Esophagus muscularis mucosa (tissue), 4 donors: Measurements from ENCODE around the gene MACROD2.

Source experiments
- CTCF ChIP-seq, 3 experiments: fragments of 200-600 bp in 2 of 3; fragments of 450-650 bp in 1 of 3; sonication (generic) in 2 of 3; IDR thresholded peaks; one replicate each; pipeline ENCODE4 v1.5.1; 2017 to 2019; ENCODE audit warnings: antibody characterized with exemption in 3 of 3, mild to moderate bottlenecking in 2 of 3, moderate library complexity in 1 of 3
- EP300 ChIP-seq: sonication (generic); formaldehyde crosslinking; IDR thresholded peaks from one replicate; pipeline ENCODE4 v1.6.1; 2017; ENCODE audit warnings: antibody characterized with exemption
- POLR2A ChIP-seq: fragments of 450-650 bp; IDR thresholded peaks from one replicate; pipeline ENCODE4 v1.6.1; 2017; ENCODE audit warnings: antibody characterized with exemption, moderate library complexity, mild to moderate bottlenecking, low read depth
- POLR2AphosphoS5 ChIP-seq, 2 donors: sonication (generic); formaldehyde crosslinking; IDR thresholded peaks; one replicate each; pipeline ENCODE4 v1.6.1; 2017; ENCODE audit warnings: antibody characterized with exemption in 2 of 2

- no peak for TF ChIP-seq CTCF (IDR thresholded peaks at IDR 0.05)
- no peak for TF ChIP-seq POLR2AphosphoS5 (IDR thresholded peaks at IDR 0.05)
- no peak for TF ChIP-seq EP300
- no peak for TF ChIP-seq POLR2A
Measured at GRCh38 chr20:14335052-14335451, 339.7 kb downstream of the MACROD2 start.
